Lower leg skin (tissue), 3 donors: ENCODE measurements around the gene ZNF778.

Source experiments
- CTCF ChIP-seq, 3 donors: fragments of 450-650 bp; IDR thresholded peaks; one replicate each; pipeline ENCODE4 v1.5.1; 2016; ENCODE audit warnings: antibody characterized with exemption in 3 of 3, mild to moderate bottlenecking in 3 of 3, moderate library complexity in 2 of 3
- POLR2A ChIP-seq, 2 donors: fragments of 450-650 bp; IDR thresholded peaks; one replicate each; pipeline ENCODE4 v1.6.1; 2016 to 2017; ENCODE audit warnings: antibody characterized with exemption in 2 of 2, mild to moderate bottlenecking in 1 of 2, moderate library complexity in 1 of 2

GRCh38 chr16:89184933-89185794, 32.3 kb upstream of the ZNF778 start:
- TF ChIP-seq CTCF (IDR thresholded peaks at IDR 0.05) (no peak), POLR2A (IDR thresholded peaks at IDR 0.05) (no peak)
